Gastrocnemius medialis (tissue), 4 donors: Measurements from ENCODE around the gene PACS2. TPM values are rescaled to one million over a fixed set of nuclear protein-coding genes. Genes with fewer than 3 reads are reported as not detected.

ENCODE experiments used
- ATAC-seq, 2 donors: fragments of 150-250 bp; one replicate each; pipeline ENCODE4 v1.9.1; 2016
- DNase-seq, 2 donors: peaks; one replicate each; pipeline ENCODE4 v3.0.0-alpha.2; 2019
- H3K27ac ChIP-seq, 4 donors: fragments of 200-600 bp; sonication (generic); 1 replicate in 1 of 4; 2 replicates in 3 of 4; pipeline ENCODE4 v1.5.1; 2016 to 2018; ENCODE audit warnings: mild to moderate bottlenecking in 2 of 4, moderate library complexity in 1 of 4
- H3K27me3 ChIP-seq, 3 donors: fragments of 200-600 bp; sonication (generic) in 2 of 3; 1 replicate in 1 of 3; 2 replicates in 2 of 3; pipeline versions ENCODE4 v1.5.1 to v1.6.0; 2016 to 2019; ENCODE audit warnings: mild to moderate bottlenecking in 1 of 3, moderate library complexity in 1 of 3
- H3K36me3 ChIP-seq, 2 donors: fragments of 200-600 bp; sonication (generic) in 1 of 2; one replicate each; pipeline ENCODE4 v1.5.1; 2017 to 2018
- H3K4me1 ChIP-seq, 2 donors: fragments of 200-600 bp; sonication (generic) in 1 of 2; one replicate each; pipeline ENCODE4 v1.5.1; 2016 to 2017; ENCODE audit warnings: mild to moderate bottlenecking in 2 of 2
- H3K4me3 ChIP-seq, 4 donors: fragments of 200-600 bp; sonication (generic) in 3 of 4; 1 replicate in 1 of 4; 2 replicates in 3 of 4; pipeline ENCODE4 v1.5.1; 2016 to 2019; ENCODE audit warnings: mild to moderate bottlenecking in 2 of 4
- H3K9me3 ChIP-seq, 3 donors: fragments of 200-600 bp; sonication (generic) in 2 of 3; 1 replicate in 1 of 3; 2 replicates in 2 of 3; pipeline ENCODE4 v1.5.1; 2016 to 2019
- CTCF ChIP-seq, 5 experiments: fragments of 450-650 bp in 3 of 5; fragments of 200-600 bp in 2 of 5; sonication (generic) in 2 of 5; IDR thresholded peaks in 4 of 5; conservative IDR thresholded peaks in 1 of 5; 1 replicate in 4 of 5; 2 replicates in 1 of 5; pipeline ENCODE4 v1.5.1; 2016 to 2019; ENCODE audit warnings: antibody characterized with exemption in 5 of 5, mild to moderate bottlenecking in 3 of 5, moderate library complexity in 3 of 5
- POLR2A ChIP-seq, 2 donors: fragments of 450-650 bp; IDR thresholded peaks; one replicate each; pipeline ENCODE4 v1.6.1; 2017; ENCODE audit warnings: antibody characterized with exemption in 2 of 2, mild to moderate bottlenecking in 2 of 2, moderate library complexity in 2 of 2
- in situ Hi-C, 4 donors: fragments of 200-750 bp; cut with MboI; loops; one replicate each; pipeline versions ENCODE4 v1.15.0 to v1.8.0; 2017; ENCODE audit warnings: low sequenced_read_pairs in 4 of 4
- intact Hi-C: fragments of 100-400 bp; cut with DNase I; formaldehyde crosslinking; loops from one replicate; pipeline ENCODE4 v1.15.1; 2023; ENCODE audit warnings: low total_unique reads
- total RNA-seq, 4 donors: library from RNA; depleted of rRNA; stranded (reverse); fragments of >200 nt; gene quantifications; one replicate each; pipeline versions ENCODE4 v1.1.0 to v1.2.3, GENCODE V29; 2016

Gene PACS2
- total RNA-seq, 4 donors from 2014 or later = 81.0 to 115 (median 93.1) TPM

GRCh38 chr14:105305345-105305744 is 9.2 kb upstream of the PACS2 start:
- ATAC-seq = no peak
- H3K36me3 ChIP-seq = no peaks in the 10 kb centered on the region
- H3K27me3 ChIP-seq = no peaks in the 10 kb centered on the region
- DNase-seq = no peak
- in situ Hi-C loops (no loop called here), intact Hi-C loops (loop anchor here (10.0 kb wide), 1 partner anchor 109 kb away; the partner anchor contains the start of gene MTA1)
- H3K9me3 ChIP-seq = no peaks in the 10 kb centered on the region
- no peak overlapping the region for H3K4me3 ChIP-seq
- TF ChIP-seq POLR2A (IDR thresholded peaks at IDR 0.05) = no peak
- no peak for TF ChIP-seq CTCF (IDR thresholded peaks at IDR 0.05 in 4 of 5, conservative IDR thresholded peaks at IDR 0.05 in 1 of 5)
- no peaks in the 10 kb centered on the region for H3K4me1 ChIP-seq
- no peak overlapping the region for H3K27ac ChIP-seq

- Histone ChIP-seq H3K9me3 (no peaks in the 10 kb centered on the region), H3K4me3 (no peak overlapping the region), H3K36me3 (no peaks in the 10 kb centered on the region), H3K4me1 (no peaks in the 10 kb centered on the region), H3K27me3 (no peaks in the 10 kb centered on the region), H3K27ac (no peak overlapping the region)
- intact Hi-C loops = loop anchor here (10.0 kb wide), 1 partner anchor 109 kb away; the partner anchor contains the start of gene MTA1
- no peak for DNase-seq
- no peak for ATAC-seq
- TF ChIP-seq POLR2A (IDR thresholded peaks at IDR 0.05) (no peak), CTCF (IDR thresholded peaks at IDR 0.05 in 4 of 5, conservative IDR thresholded peaks at IDR 0.05 in 1 of 5) (no peak)
- in situ Hi-C loops = no loop called here
Observed at GRCh38 chr14:105305791-105306190, 8.8 kb upstream of the PACS2 start.

- no peaks in the 10 kb centered on the region for H3K36me3 ChIP-seq
- no peaks in the 10 kb centered on the region for H3K9me3 ChIP-seq
- in situ Hi-C loops = no loop called here
- H3K4me3 ChIP-seq = no peak overlapping the region
- DNase-seq = no peak
- intact Hi-C loops = loop anchor here (10.0 kb wide), 1 partner anchor 108 kb away; the partner anchor contains the start of gene MTA1
- H3K27ac ChIP-seq = no peak overlapping the region
- H3K27me3 ChIP-seq = no peaks in the 10 kb centered on the region
- TF ChIP-seq CTCF (IDR thresholded peaks at IDR 0.05 in 4 of 5, conservative IDR thresholded peaks at IDR 0.05 in 1 of 5) (no peak), POLR2A (IDR thresholded peaks at IDR 0.05) (no peak)
- H3K4me1 ChIP-seq = no peaks in the 10 kb centered on the region
- no peak for ATAC-seq
Observed at GRCh38 chr14:105307052-105307727, 7.4 kb upstream of the PACS2 start.

- Histone ChIP-seq H3K9me3 (no peaks in the 10 kb centered on the region), H3K27me3 (no peaks in the 10 kb centered on the region), H3K36me3 (no peaks in the 10 kb centered on the region), H3K4me3 (no peak overlapping the region), H3K27ac (no peak overlapping the region), H3K4me1 (peaks cover 6 to 7% of the 10 kb centered on the region in 2 donors)
- DNase-seq = no peak
- no peak for ATAC-seq
- in situ Hi-C loops (no loop called here), intact Hi-C loops (loop anchor here (10.0 kb wide), 1 partner anchor 105 kb away; the partner anchor contains the start of gene MTA1)
- no peak for TF ChIP-seq CTCF (IDR thresholded peaks at IDR 0.05 in 4 of 5, conservative IDR thresholded peaks at IDR 0.05 in 1 of 5)
- no peak for TF ChIP-seq POLR2A (IDR thresholded peaks at IDR 0.05)
Observed at GRCh38 chr14:105309371-105309770, 5.2 kb upstream of the PACS2 start.
